Endothelial cell of umbilical vein (primary cell): ENCODE measurements around the gene SH3RF3. TPM values are rescaled to one million over a fixed set of nuclear protein-coding genes. Genes with fewer than 3 reads are reported as not detected.

Source experiments
- BruUV-seq: library from RNA; stranded (reverse); fragments of 400-500 nt; replicated peaks from 2 replicates; lab custom pipeline; 2021; lab: Mats Ljungman, UMichigan
- CTCF ChIA-PET: fragments of 300-600, 350-600 bp; sonication (Branson Sonifier 250); formaldehyde crosslinking; loops from one replicate; lab custom pipeline; 2021; ENCODE audit warnings: antibody characterized with exemption, inconsistent platforms; lab: Charles Lee
- POLR2A ChIA-PET: fragments of 300-600, 350-600 bp; sonication (Branson Sonifier 250); formaldehyde crosslinking; loops from one replicate; lab custom pipeline; 2021; ENCODE audit warnings: antibody characterized with exemption, inconsistent platforms; lab: Charles Lee
- DNase-seq: peaks from one replicate; pipeline ENCODE4 v3.0.0-alpha.2; 2011; ENCODE audit warnings: low read depth, low spot score
- FAIRE-seq: peaks from 2 replicates; lab custom pipeline; 2011; peaks lifted over from hg19 to GRCh38; lab: Jason Lieb, UNC
- H2AFZ ChIP-seq: 2 replicates; pipeline ENCODE4 v1.6.0; 2012; ENCODE audit warnings: low read depth, low read length, control low read depth, inconsistent platforms
- H3K27ac ChIP-seq: 2 replicates; pipeline ENCODE4 v1.5.1; 2011; ENCODE audit warnings: low read depth, mild to moderate bottlenecking, control low read depth, low read length, moderate library complexity; ENCODE audit not compliant: insufficient read depth
- H3K27me3 ChIP-seq, 2 experiments: 2 replicates each; pipeline versions ENCODE4 v1.6.0 to v1.6.1; 2011; ENCODE audit warnings: low read length in 2 of 2, mixed read lengths in 1 of 2; ENCODE audit not compliant: control insufficient read depth in 2 of 2, insufficient read depth in 2 of 2
- H3K36me3 ChIP-seq, 2 experiments: 2 replicates in 1 of 2; 3 replicates in 1 of 2; pipeline ENCODE4 v1.5.1; 2011; ENCODE audit warnings: low read length in 2 of 2, mild to moderate bottlenecking in 1 of 2, moderate library complexity in 1 of 2; ENCODE audit not compliant: control insufficient read depth in 2 of 2, insufficient read depth in 2 of 2; ENCODE audit errors: extremely low read depth in 1 of 2
- H3K4me1 ChIP-seq: 3 replicates; pipeline ENCODE4 v1.5.1; 2011; ENCODE audit warnings: mild to moderate bottlenecking, low read length; ENCODE audit not compliant: control insufficient read depth, insufficient read depth; ENCODE audit errors: extremely low read depth
- H3K4me2 ChIP-seq: 2 replicates; pipeline ENCODE4 v1.6.1; 2011; ENCODE audit warnings: low read length, control low read depth, mixed read lengths; ENCODE audit not compliant: insufficient read depth
- H3K4me3 ChIP-seq, 3 experiments: fragments of 200-600 bp in 1 of 3; sonication (generic), shearing (Covaris generic) in 1 of 3; replicated peaks in 1 of 3; 2 replicates each; pipeline ENCODE4 v1.5.1; 2011 to 2016; ENCODE audit warnings: control low read depth in 3 of 3, low read length in 3 of 3, mild to moderate bottlenecking in 2 of 3, inconsistent platforms in 1 of 3, low read depth in 1 of 3, moderate library complexity in 1 of 3; ENCODE audit not compliant: insufficient read depth in 1 of 3
- H3K79me2 ChIP-seq: 2 replicates; pipeline ENCODE4 v1.6.0; 2012; ENCODE audit warnings: low read length, inconsistent platforms; ENCODE audit not compliant: control insufficient read depth, insufficient read depth
- H3K9ac ChIP-seq: replicated peaks from 2 replicates; pipeline ENCODE3; 2011; ENCODE audit warnings: low read length, control low read depth; ENCODE audit not compliant: insufficient read depth; ENCODE audit errors: extremely low read depth
- H3K9me1 ChIP-seq: replicated peaks from 3 replicates; pipeline ENCODE4 v1.6.0; 2011; ENCODE audit warnings: mild to moderate bottlenecking, low read length; ENCODE audit not compliant: control insufficient read depth, insufficient read depth; ENCODE audit errors: extremely low read depth
- H3K9me3 ChIP-seq: replicated peaks from 2 replicates; pipeline ENCODE4 v1.5.1; 2012; ENCODE audit warnings: low read length, inconsistent platforms; ENCODE audit not compliant: control insufficient read depth, insufficient read depth
- H4K20me1 ChIP-seq: replicated peaks from 2 replicates; pipeline ENCODE3; 2011; ENCODE audit warnings: mild to moderate bottlenecking, low read length; ENCODE audit not compliant: control insufficient read depth, insufficient read depth; ENCODE audit errors: extremely low read depth
- EZH2 ChIP-seq: IDR thresholded peaks from 2 replicates; pipeline ENCODE4 v1.6.1; 2012; ENCODE audit warnings: borderline replicate concordance, low read depth, mild to moderate bottlenecking, moderate library complexity, low read length, inconsistent platforms; ENCODE audit not compliant: severe bottlenecking
- FOS ChIP-seq: IDR thresholded peaks from 2 replicates; pipeline ENCODE4 v1.6.1; 2011; ENCODE audit warnings: mild to moderate bottlenecking, low read length, moderate library complexity, borderline replicate concordance; ENCODE audit not compliant: insufficient read depth
- GATA2 ChIP-seq: IDR thresholded peaks from 2 replicates; pipeline ENCODE4 v1.7.0; 2011; ENCODE audit warnings: low read depth, mild to moderate bottlenecking, moderate library complexity, mixed read lengths, low read length; ENCODE audit not compliant: insufficient read length, insufficient read depth
- JUN ChIP-seq: IDR thresholded peaks from 2 replicates; pipeline ENCODE4 v1.6.1; 2011; ENCODE audit warnings: borderline replicate concordance, low read depth; ENCODE audit not compliant: insufficient read length, insufficient read depth
- MYC ChIP-seq: IDR thresholded peaks from one replicate; pipeline ENCODE4 v1.6.1; 2011; ENCODE audit warnings: mild to moderate bottlenecking, low read depth, low read length
- POLR2A ChIP-seq: IDR thresholded peaks from 2 replicates; pipeline ENCODE4 v1.6.1; 2012; ENCODE audit warnings: low read depth, mild to moderate bottlenecking, control low read depth, low read length
- POLR2AphosphoS5 ChIP-seq: IDR thresholded peaks from 2 replicates; pipeline ENCODE4 v1.6.1; 2012; ENCODE audit warnings: low read depth, mild to moderate bottlenecking, control low read depth, low read length, moderate library complexity; ENCODE audit not compliant: insufficient read depth
- dilution Hi-C: fragments of 300-500 bp; cut with MboI; formaldehyde crosslinking; loops from one replicate; pipeline ENCODE4 v1.15.0; 2019; ENCODE audit warnings: low sequenced_read_pairs; ENCODE audit not compliant: extremely low pct_ligation_motif_present
- intact Hi-C: fragments of 100-400 bp; cut with micrococcal nuclease; formaldehyde crosslinking; loops from one replicate; pipeline ENCODE4 v1.10.0; 2022
- polyA plus RNA-seq, 4 experiments: library from polyadenylated mRNA; depleted of rRNA in 3 of 4; stranded (reverse) in 3 of 4; unstranded in 1 of 4; fragments of >200 nt; gene quantifications; 2 replicates each; pipeline versions ENCODE4 v1.2.1 to v1.2.3, GENCODE V29; 2011 to 2012; ENCODE audit warnings: missing spikeins in 1 of 4
- total RNA-seq: library from RNA; stranded (reverse); gene quantifications from 2 replicates; pipeline ENCODE4 v1.2.3, GENCODE V29; 2021
- TF ChIP-seq, protein P1 (sequence below), 2 donors: IDR thresholded peaks; 1 replicate in 1 of 2; 2 replicates in 1 of 2; pipeline ENCODE4 v1.5.1; 2011; ENCODE audit warnings: low read length in 2 of 2, mild to moderate bottlenecking in 2 of 2, moderate library complexity in 2 of 2, control low read depth in 1 of 2, inconsistent platforms in 1 of 2, low read depth in 1 of 2; ENCODE audit not compliant: insufficient read depth in 1 of 2; ENCODE audit errors: extremely low read depth in 1 of 2
- TF ChIP-seq, protein P2 (sequence below): IDR thresholded peaks from 2 replicates; pipeline ENCODE4 v1.6.1; 2011; ENCODE audit not compliant: insufficient read depth, insufficient read length

The SH3RF3 gene
- total and polyA plus RNA-seq, 2 donors (not counting 3 experiments of a cell fraction or from before 2014, with no cell fraction given) = 3.8 to 14.7 TPM

- Histone ChIP-seq H3K9me1 (no peaks in the 10 kb centered on the region), H4K20me1 (no peaks in the 10 kb centered on the region), H3K27ac (no peak overlapping the region), H2AFZ (no peak overlapping the region), H3K4me3 (no peak overlapping the region), H3K4me2 (no peak overlapping the region), H3K9ac (no peak overlapping the region), H3K9me3 (no peaks in the 10 kb centered on the region), H3K4me1 (peaks cover 22% of the 10 kb centered on the region), H3K27me3 (no peaks in the 10 kb centered on the region), H3K36me3 (no peaks in the 10 kb centered on the region), H3K79me2 (no peaks in the 10 kb centered on the region)
- dilution Hi-C loops = no loop called here
- no TSS peak for BruUV-seq
- FAIRE-seq (no peak), DNase-seq (no peak)
- POLR2A ChIA-PET = no interaction called here
- CTCF ChIA-PET = no interaction called here
- TF ChIP-seq POLR2A (no peak), GATA2 (no peak), FOS (no peak), EZH2 (no peak), MYC (no peak), JUN (no peak), POLR2AphosphoS5 (no peak)
- TF ChIP-seq, protein P1, sequence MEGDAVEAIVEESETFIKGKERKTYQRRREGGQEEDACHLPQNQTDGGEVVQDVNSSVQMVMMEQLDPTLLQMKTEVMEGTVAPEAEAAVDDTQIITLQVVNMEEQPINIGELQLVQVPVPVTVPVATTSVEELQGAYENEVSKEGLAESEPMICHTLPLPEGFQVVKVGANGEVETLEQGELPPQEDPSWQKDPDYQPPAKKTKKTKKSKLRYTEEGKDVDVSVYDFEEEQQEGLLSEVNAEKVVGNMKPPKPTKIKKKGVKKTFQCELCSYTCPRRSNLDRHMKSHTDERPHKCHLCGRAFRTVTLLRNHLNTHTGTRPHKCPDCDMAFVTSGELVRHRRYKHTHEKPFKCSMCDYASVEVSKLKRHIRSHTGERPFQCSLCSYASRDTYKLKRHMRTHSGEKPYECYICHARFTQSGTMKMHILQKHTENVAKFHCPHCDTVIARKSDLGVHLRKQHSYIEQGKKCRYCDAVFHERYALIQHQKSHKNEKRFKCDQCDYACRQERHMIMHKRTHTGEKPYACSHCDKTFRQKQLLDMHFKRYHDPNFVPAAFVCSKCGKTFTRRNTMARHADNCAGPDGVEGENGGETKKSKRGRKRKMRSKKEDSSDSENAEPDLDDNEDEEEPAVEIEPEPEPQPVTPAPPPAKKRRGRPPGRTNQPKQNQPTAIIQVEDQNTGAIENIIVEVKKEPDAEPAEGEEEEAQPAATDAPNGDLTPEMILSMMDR (IDR thresholded peaks at IDR 0.05; ENCODE audit: extremely low read depth in 1 of 2, insufficient read depth in 1 of 2, low read depth in 1 of 2, low read length in 2 of 2) = no peak
- TF ChIP-seq, protein P2, sequence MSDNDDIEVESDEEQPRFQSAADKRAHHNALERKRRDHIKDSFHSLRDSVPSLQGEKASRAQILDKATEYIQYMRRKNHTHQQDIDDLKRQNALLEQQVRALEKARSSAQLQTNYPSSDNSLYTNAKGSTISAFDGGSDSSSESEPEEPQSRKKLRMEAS = no peak
- intact Hi-C loops = no loop called here
Observed at GRCh38 chr2:109342930-109343329, 213.9 kb downstream of the SH3RF3 start.
